Muscle of leg (tissue), 16 donors: ENCODE measurements around the gene MMP3. TPM values are rescaled to one million over a fixed set of nuclear protein-coding genes. Genes with fewer than 3 reads are reported as not detected.
"Not testable (repeated sequence)": the region's sequence is repeated elsewhere in the genome, so short reads cannot be mapped to it uniquely, and the experiment has no call there.

Experiments
- DNase-seq: peaks from one replicate; pipeline ENCODE4 v3.0.0; 2013
- H3K27ac ChIP-seq: one replicate; pipeline ENCODE4 v1.5.1; 2013; ENCODE audit warnings: mild to moderate bottlenecking, low read length, control low read depth
- H3K27me3 ChIP-seq: one replicate; pipeline ENCODE4 v1.6.1; 2013; ENCODE audit warnings: low read length; ENCODE audit not compliant: control insufficient read depth, insufficient read depth
- H3K36me3 ChIP-seq: one replicate; pipeline ENCODE4 v1.6.1; 2013; ENCODE audit warnings: low read length; ENCODE audit not compliant: control insufficient read depth, insufficient read depth
- H3K4me1 ChIP-seq: one replicate; pipeline ENCODE4 v1.6.1; 2013; ENCODE audit warnings: low read length; ENCODE audit not compliant: control insufficient read depth, insufficient read depth
- H3K4me3 ChIP-seq: one replicate; pipeline ENCODE4 v1.5.1; 2013; ENCODE audit warnings: low read length, control low read depth
- H3K9me3 ChIP-seq: replicated peaks from 2 replicates; pipeline ENCODE4 v1.6.1; 2013; ENCODE audit warnings: low read depth, low read length; ENCODE audit not compliant: control insufficient read depth
- WGBS: methylation state at CpG from one replicate; pipeline ENCODE4 v1.1.5; 2013; ENCODE audit warnings: missing lambda C conversion rate; ENCODE audit not compliant: insufficient coverage; 5-methylcytosine and 5-hydroxymethylcytosine counted together
- long read RNA-seq, 11 donors: transcript quantifications; one replicate each; lab custom pipeline, GENCODE V29; 2026
- polyA plus RNA-seq, 8 donors: library from polyadenylated mRNA; unstranded; fragments of 120-200 nt; gene quantifications; one replicate each; pipeline versions ENCODE4 v1.2.1 to v1.2.3, GENCODE V29; 2013; ENCODE audit warnings: inconsistent platforms in 1 of 8, low replicate concordance in 1 of 8; ENCODE audit not compliant: insufficient read length in 8 of 8, insufficient read depth in 1 of 8
- total RNA-seq: library from RNA; stranded (reverse); fragments of 120-200 nt; gene quantifications from one replicate; pipeline ENCODE4 v1.2.4, GENCODE V29; 2013

The MMP3 gene
- total RNA-seq (0.22 TPM), polyA plus RNA-seq (under 1 TPM in 4 of 8 donors, not detected in 4; 0.05 to 0.41 (median 0.29) TPM)
- long read RNA-seq, donor 1 = 0 reads
- long read RNA-seq, donor 2 = 0 reads
- long read RNA-seq, donor 3 = 0 reads
- long read RNA-seq, donor 4 = 0 reads
- long read RNA-seq, donor 5 = 0 reads
- long read RNA-seq, donor 6 = 0 reads
- long read RNA-seq, donor 7 = 0 reads
- long read RNA-seq, donor 8 = 0 reads
- long read RNA-seq, donor 9 = 0 reads
- long read RNA-seq, donor 10 = 0 reads
- long read RNA-seq, donor 11 = 0 reads

DNA sequence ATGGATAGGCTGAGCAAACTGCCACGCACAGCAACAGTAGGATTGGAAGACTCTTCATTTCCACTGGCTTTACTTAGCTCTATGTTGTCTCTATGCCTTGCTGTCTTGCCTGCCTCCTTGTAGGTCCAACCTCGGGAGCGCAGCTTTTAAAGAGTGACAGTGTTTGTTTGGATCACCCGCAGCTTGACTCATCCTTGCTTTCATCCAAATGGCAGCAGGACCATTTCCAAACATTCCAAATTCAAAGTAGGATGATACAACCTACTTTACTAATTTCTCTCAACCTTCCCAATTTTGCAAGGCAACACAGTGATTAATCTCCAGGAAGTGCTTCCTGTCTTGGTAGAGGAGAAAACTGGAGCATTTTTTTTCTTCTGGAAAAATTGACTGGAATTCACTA lies at the start of gene MMP3:
TSS of gene MMP3 (minus strand) at position 121 of the 400 bp plus-strand sequence. CDS start at position 58, 63 bp downstream.
- Histone ChIP-seq H3K27me3 (no peaks in the 10 kb centered on the region), H3K4me3 (no peak within 1 kb of the TSS), H3K27ac (no peak within 1 kb of the TSS), H3K36me3 (no peaks in the 10 kb centered on the region), H3K9me3 (no peaks in the 10 kb centered on the region), H3K4me1 (no peaks in the 10 kb centered on the region)
- 70% methylated on average over 4 of the region's 4 CpGs for WGBS
- DNase-seq = no peak

DNA sequence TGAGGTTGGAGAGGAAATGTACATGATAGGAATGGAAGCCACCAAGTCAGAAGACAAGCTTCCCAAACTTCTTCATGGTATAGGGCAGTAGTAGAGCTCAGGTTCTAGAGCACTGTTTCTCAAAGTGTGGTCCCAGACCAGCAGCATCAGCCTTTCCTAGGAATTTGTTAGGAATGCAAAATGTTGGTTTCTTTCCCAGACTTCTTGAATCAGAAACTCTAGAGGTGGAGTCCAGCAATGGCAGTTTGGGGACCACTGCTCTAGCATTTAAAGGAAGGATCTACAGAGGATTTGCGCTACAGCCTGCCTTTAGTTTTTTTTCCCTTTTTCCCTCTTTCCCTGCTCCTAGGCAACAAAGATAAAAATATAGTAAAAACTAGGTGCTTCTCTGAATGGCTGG lies 48.3 kb upstream of the MMP3 start:
- no peaks in the 10 kb centered on the region for H3K36me3 ChIP-seq
- H3K27ac ChIP-seq = no peak overlapping the region
- H3K4me1 ChIP-seq = no peaks in the 10 kb centered on the region
- DNase-seq = peak; percentile 31
- no peak overlapping the region for H3K4me3 ChIP-seq
- no peaks in the 10 kb centered on the region for H3K27me3 ChIP-seq
- WGBS = no CpG with 5 or more reads among the region's 1 CpG
- H3K9me3 ChIP-seq = no peaks in the 10 kb centered on the region

DNA sequence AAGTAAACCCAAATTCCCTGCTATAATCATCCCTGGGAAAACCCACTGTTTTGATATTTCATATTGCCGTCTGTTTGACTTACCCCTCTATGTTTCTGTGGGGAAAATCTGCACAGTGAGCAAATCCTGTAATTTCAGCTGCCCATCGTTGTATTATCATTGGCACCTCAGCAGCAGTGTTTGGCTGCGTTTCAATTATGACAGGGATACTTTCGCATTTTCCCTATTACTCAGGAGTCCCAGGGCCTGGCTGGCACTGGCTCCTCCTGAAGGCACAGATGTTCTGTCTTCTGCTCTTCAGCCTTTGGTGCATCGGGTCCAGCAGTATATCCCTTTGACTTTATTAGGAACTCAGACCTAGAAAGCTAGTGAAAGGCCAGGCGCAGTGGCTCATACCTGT lies 43.6 kb upstream of the MMP3 start:
- no peak for DNase-seq
- H3K27me3 ChIP-seq = no peaks in the 10 kb centered on the region
- H3K36me3 ChIP-seq = no peaks in the 10 kb centered on the region
- H3K4me3 ChIP-seq = no peak overlapping the region
- H3K9me3 ChIP-seq = no peaks in the 10 kb centered on the region
- H3K27ac ChIP-seq = no peak overlapping the region
- 73% methylated on average over 6 of the region's 6 CpGs for WGBS
- no peaks in the 10 kb centered on the region for H3K4me1 ChIP-seq

- Histone ChIP-seq H3K4me3 (no peak overlapping the region), H3K27ac (no peak overlapping the region), H3K27me3 (no peaks in the 10 kb centered on the region), H3K4me1 (no peaks in the 10 kb centered on the region), H3K9me3 (no peaks in the 10 kb centered on the region), H3K36me3 (no peaks in the 10 kb centered on the region)
- no peak for DNase-seq
- WGBS = 83% methylated on average over 1 of the region's 3 CpGs
Observed at GRCh38 chr11:102883141-102883540, 39.7 kb upstream of the MMP3 start.

GRCh38 chr11:102882389-102883024 lies 39.1 kb upstream of the MMP3 start:
- H3K4me3 ChIP-seq = no peak overlapping the region
- no peaks in the 10 kb centered on the region for H3K36me3 ChIP-seq
- H3K27ac ChIP-seq = no peak overlapping the region
- no CpG with 5 or more reads among the region's 4 CpGs for WGBS
- H3K4me1 ChIP-seq = no peaks in the 10 kb centered on the region
- no peaks in the 10 kb centered on the region for H3K9me3 ChIP-seq
- H3K27me3 ChIP-seq = no peaks in the 10 kb centered on the region
- peak; percentile 43 for DNase-seq

GRCh38 chr11:102879801-102880200 lies 36.4 kb upstream of the MMP3 start:
- WGBS = 86% methylated on average over 3 of the region's 5 CpGs
- H3K27ac ChIP-seq = no peak overlapping the region
- H3K9me3 ChIP-seq = no peaks in the 10 kb centered on the region

GRCh38 chr11:102878595-102878994 lies 35.2 kb upstream of the MMP3 start:
- WGBS = 83% methylated on average over 1 of the region's 2 CpGs
- H3K4me1 ChIP-seq = no peaks in the 10 kb centered on the region
- H3K36me3 ChIP-seq = no peaks in the 10 kb centered on the region
- DNase-seq = no peak
- no peaks in the 10 kb centered on the region for H3K27me3 ChIP-seq
- H3K4me3 ChIP-seq = no peak overlapping the region
- no peaks in the 10 kb centered on the region for H3K9me3 ChIP-seq
- H3K27ac ChIP-seq = no peak overlapping the region

More at GRCh38 chr11:102879801-102880200, 36.4 kb upstream of the MMP3 start:
- Histone ChIP-seq H3K4me1 (no peaks in the 10 kb centered on the region), H3K36me3 (no peaks in the 10 kb centered on the region), H3K4me3 (no peak overlapping the region), H3K27me3 (no peaks in the 10 kb centered on the region)
- peak; percentile 22 for DNase-seq

GRCh38 chr11:102874852-102875251 lies 31.4 kb upstream of the MMP3 start, which contains the start of gene MMP12:
Gene MMP12, minus strand, starts transcription at chr11:102874982. Its CDS starts 45 bp downstream, at chr11:102874937.
- no peaks in the 10 kb centered on the region for H3K36me3 ChIP-seq
- WGBS = no CpG with 5 or more reads among the region's 4 CpGs
- DNase-seq = no peak
- H3K4me1 ChIP-seq = no peaks in the 10 kb centered on the region
- no peak within 1 kb of the TSS for H3K4me3 ChIP-seq
- H3K27ac ChIP-seq = no peak within 1 kb of the TSS
- H3K9me3 ChIP-seq = no peaks in the 10 kb centered on the region
- no peaks in the 10 kb centered on the region for H3K27me3 ChIP-seq

- DNase-seq, H3K27ac ChIP-seq, H3K27me3 ChIP-seq, H3K4me1 ChIP-seq, H3K36me3 ChIP-seq, H3K4me3 ChIP-seq, H3K9me3 ChIP-seq: not testable (repeated sequence)
- no CpG with 5 or more reads among the region's 8 CpGs for WGBS
Observed at GRCh38 chr11:102869354-102869964, 26.1 kb upstream of the MMP3 start.

DNA sequence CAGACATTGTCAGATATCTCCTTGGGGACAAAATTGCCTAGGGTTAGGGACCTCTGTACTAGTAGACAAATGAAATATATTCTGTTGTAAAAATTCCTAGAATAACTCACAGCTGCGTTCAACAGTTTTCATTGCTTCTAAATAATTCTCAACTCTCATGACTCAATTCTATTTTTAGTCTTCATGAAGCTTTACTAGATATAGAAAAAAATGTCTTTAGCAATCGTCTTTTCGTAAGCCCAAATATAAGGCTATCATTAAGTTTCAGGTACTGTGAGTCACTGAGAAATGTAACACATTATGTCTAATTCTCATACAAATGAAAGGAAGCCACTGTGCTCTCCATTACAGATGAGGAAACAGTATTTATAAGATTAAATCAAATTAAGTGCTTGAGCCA lies 24.9 kb upstream of the MMP3 start:
- no CpG with 5 or more reads among the region's 3 CpGs for WGBS

More for the DNA sequence above, 24.9 kb upstream of the MMP3 start:
- DNase-seq = peak; percentile 34
- no peaks in the 10 kb centered on the region for H3K9me3 ChIP-seq
- H3K4me1 ChIP-seq = no peaks in the 10 kb centered on the region
- no peaks in the 10 kb centered on the region for H3K27me3 ChIP-seq
- H3K4me3 ChIP-seq = no peak overlapping the region
- no peak overlapping the region for H3K27ac ChIP-seq
- no peaks in the 10 kb centered on the region for H3K36me3 ChIP-seq
